Measurements from ENCODE around the gene RPP38.

RPP38 gene

GRCh38 chr10:15149042-15149771, 52.1 kb downstream of the RPP38 start:
- no peak for TF ChIP-seq CTCF (IDR thresholded peaks at IDR 0.05; ENCODE audit: borderline replicate concordance, insufficient read depth, low read depth, low read length)
- H3K4me3 ChIP-seq (ENCODE audit: low read depth, low read length): no peak overlapping the region

- no peak for TF ChIP-seq CTCF (IDR thresholded peaks at IDR 0.05; ENCODE audit: borderline replicate concordance, insufficient read depth, low read depth, low read length)
- H3K4me3 ChIP-seq (ENCODE audit: low read depth, low read length): no peak overlapping the region
Observed at GRCh38 chr10:15150563-15150962, 53.4 kb downstream of the RPP38 start.

GRCh38 chr10:15152556-15152955, 55.4 kb downstream of the RPP38 start:
- no peak overlapping the region for H3K4me3 ChIP-seq (ENCODE audit: low read depth, low read length)
- TF ChIP-seq CTCF (IDR thresholded peaks at IDR 0.05; ENCODE audit: borderline replicate concordance, insufficient read depth, low read depth, low read length): no peak
